CD4-positive, alpha-beta memory T cell (primary cell): ENCODE measurements around the gene BTN1A1. TPM values are rescaled to one million over a fixed set of nuclear protein-coding genes. Genes with fewer than 3 reads are reported as not detected.
A peak's percentile ranks its signal among the peaks of the same experiment; 100 is the strongest.
"Not testable (repeated sequence)": the region's sequence is repeated elsewhere in the genome, so short reads cannot be mapped to it uniquely, and the experiment has no call there.

Experiments used
- CTCF ChIA-PET: fragments of 350-600 bp; sonication (Branson Sonifier 250); formaldehyde crosslinking; loops from one replicate; lab custom pipeline; 2021; ENCODE audit warnings: inconsistent platforms; ENCODE audit not compliant: partially characterized antibody; lab: Charles Lee
- POLR2A ChIA-PET: fragments of 350-600 bp; sonication (Branson Sonifier 250); formaldehyde crosslinking; loops from one replicate; lab custom pipeline; 2021; ENCODE audit not compliant: partially characterized antibody; lab: Charles Lee
- DNase-seq, 5 donors: peaks; one replicate each; pipeline versions ENCODE4 v3.0.0 to v3.0.0-alpha.2; 2020 to 2022; ENCODE audit warnings: mixed read lengths in 1 of 5
- H3K27ac ChIP-seq: one replicate; pipeline ENCODE4 v1.7.0; 2013; ENCODE audit warnings: low read depth, low read length
- H3K27me3 ChIP-seq: 2 replicates; pipeline ENCODE4 v1.7.0; 2013; ENCODE audit warnings: mild to moderate bottlenecking, low read length, moderate library complexity; ENCODE audit not compliant: insufficient read depth
- H3K36me3 ChIP-seq: 2 replicates; pipeline ENCODE4 v1.7.0; 2013; ENCODE audit warnings: mild to moderate bottlenecking, low read length, moderate library complexity; ENCODE audit not compliant: insufficient read depth
- H3K4me1 ChIP-seq: 2 replicates; pipeline ENCODE4 v1.7.0; 2013; ENCODE audit warnings: mild to moderate bottlenecking, low read length, moderate library complexity; ENCODE audit not compliant: insufficient read depth
- H3K4me3 ChIP-seq, 2 donors: one replicate each; pipeline ENCODE4 v1.7.0; 2013; ENCODE audit warnings: low read length in 2 of 2, mild to moderate bottlenecking in 1 of 2
- H3K9me3 ChIP-seq, 2 donors: one replicate each; pipeline ENCODE4 v1.7.0; 2013; ENCODE audit warnings: low read length in 2 of 2, control low read depth in 1 of 2; ENCODE audit not compliant: control insufficient read depth in 1 of 2
- H3K27ac Mint-ChIP-seq, 7 donors: one replicate each; pipeline ENCODE4 v1.8.0; 2020 to 2021; ENCODE audit warnings: mixed read lengths in 7 of 7, mild to moderate bottlenecking in 6 of 7, inconsistent platforms in 3 of 7, moderate library complexity in 3 of 7
- H3K27me3 Mint-ChIP-seq, 2 donors: one replicate each; pipeline ENCODE4 v1.8.0; 2020 to 2021; ENCODE audit warnings: mixed read lengths in 2 of 2
- H3K36me3 Mint-ChIP-seq, 2 donors: one replicate each; pipeline ENCODE4 v1.8.0; 2020 to 2021; ENCODE audit warnings: mixed read lengths in 2 of 2, inconsistent platforms in 1 of 2, mild to moderate bottlenecking in 1 of 2
- H3K4me1 Mint-ChIP-seq, 4 donors: one replicate each; pipeline ENCODE4 v1.8.0; 2020 to 2021; ENCODE audit warnings: mixed read lengths in 4 of 4, mild to moderate bottlenecking in 1 of 4
- H3K4me3 Mint-ChIP-seq, 8 donors: one replicate each; pipeline ENCODE4 v1.8.0; 2020 to 2021; ENCODE audit warnings: mixed read lengths in 8 of 8, mild to moderate bottlenecking in 7 of 8, moderate library complexity in 6 of 8, inconsistent platforms in 3 of 8
- H3K9me3 Mint-ChIP-seq, 8 donors: one replicate each; pipeline ENCODE4 v1.8.0; 2020 to 2021; ENCODE audit warnings: mixed read lengths in 8 of 8, mild to moderate bottlenecking in 5 of 8, inconsistent platforms in 3 of 8, moderate library complexity in 1 of 8
- intact Hi-C: fragments of 100-400 bp; cut with micrococcal nuclease; formaldehyde crosslinking; loops from one replicate; pipeline ENCODE4 v1.15.1; 2023
- polyA plus RNA-seq, 2 donors: library from polyadenylated mRNA; unstranded; fragments of 300-500 nt; fragmentation: Illumina TruSeq; gene quantifications; one replicate each; pipeline ENCODE4 v1.2.3, GENCODE V29; 2021
- total RNA-seq, 2 experiments: library from RNA; stranded (reverse); gene quantifications; one replicate each; pipeline ENCODE4 v1.2.3, GENCODE V29; 2021

The BTN1A1 gene
- total and polyA plus RNA-seq, 4 experiments from 2014 or later: 0.08 TPM; not detected in 3

DNA sequence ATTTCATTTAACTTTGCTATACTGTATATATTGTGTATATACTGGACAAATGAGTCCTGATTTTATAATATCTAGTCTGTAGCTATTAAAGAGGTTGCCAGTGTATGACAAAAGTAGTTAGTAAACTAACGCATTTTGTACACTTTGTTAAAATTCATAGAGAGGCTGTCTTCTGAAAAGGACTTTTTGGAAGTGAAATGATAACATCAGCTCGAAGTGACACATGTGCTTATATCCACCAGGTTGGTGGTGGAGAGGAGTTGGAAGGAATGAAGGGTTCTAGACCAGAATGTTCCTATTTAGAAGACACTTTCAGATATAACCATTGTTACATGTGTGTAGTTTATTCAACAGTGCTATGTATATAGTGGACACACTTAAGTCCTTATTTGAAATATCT is 24.2 kb downstream of the BTN1A1 start:
- H3K9me3 ChIP-seq, H3K4me1 ChIP-seq, DNase-seq, H3K36me3 ChIP-seq, H3K27ac ChIP-seq, H3K27me3 Mint-ChIP-seq, H3K4me3 Mint-ChIP-seq, H3K4me3 ChIP-seq, H3K27me3 ChIP-seq, H3K9me3 Mint-ChIP-seq, H3K27ac Mint-ChIP-seq: not testable (repeated sequence)
- CTCF ChIA-PET: interaction anchor here (0.8 kb wide), 1 partner anchor 9 kb away, joined by 4 read pairs; no protein-coding TSS in a partner anchor
- intact Hi-C loops: loop anchor here (5.0 kb wide), 2 partner anchors 122 to 182 kb away; partner anchors contain the start of gene BTN3A1
- POLR2A ChIA-PET: interaction anchor here (1.4 kb wide), 2 partner anchors 9 to 30 kb away, joined by 3 to 10 read pairs; no protein-coding TSS in a partner anchor
- Mint-ChIP-seq H3K36me3 (peaks cover 0 to 13% of the 10 kb centered on the region in 2 donors), H3K4me1 (peaks cover 27 to 49% (median 31%) of the 10 kb centered on the region in 4 donors)

- DNase-seq: no peak
- CTCF ChIA-PET: interaction anchor here (0.8 kb wide), 1 partner anchor 8 kb away, joined by 4 read pairs; no protein-coding TSS in a partner anchor
- no peak overlapping the region for H3K4me3 ChIP-seq
- intact Hi-C loops: loop anchor here (5.0 kb wide), 2 partner anchors 123 to 183 kb away; partner anchors contain the start of gene BTN3A1
- peaks cover 0 to 8% (median 0%) of the 10 kb centered on the region in 8 donors for H3K9me3 Mint-ChIP-seq
- POLR2A ChIA-PET: interaction anchor here (1.4 kb wide), 2 partner anchors 8 to 29 kb away, joined by 3 to 10 read pairs; no protein-coding TSS in a partner anchor
- H3K9me3 ChIP-seq: no peaks in the 10 kb centered on the region
- H3K27me3 ChIP-seq: no peaks in the 10 kb centered on the region
- peaks cover 1 to 2% of the 10 kb centered on the region in 2 donors for H3K27me3 Mint-ChIP-seq
- peaks cover 0 to 13% of the 10 kb centered on the region in 2 donors for H3K36me3 Mint-ChIP-seq
- no peak overlapping the region for H3K27ac Mint-ChIP-seq
- H3K36me3 ChIP-seq: no peaks in the 10 kb centered on the region
- H3K4me1 ChIP-seq: peaks cover 7% of the 10 kb centered on the region
- H3K27ac ChIP-seq: no peak overlapping the region
- no peak overlapping the region for H3K4me3 Mint-ChIP-seq
- H3K4me1 Mint-ChIP-seq: peaks cover 27 to 49% (median 31%) of the 10 kb centered on the region in 4 donors
Measured at GRCh38 chr6:26524722-26525370, 24.7 kb downstream of the BTN1A1 start.

DNA sequence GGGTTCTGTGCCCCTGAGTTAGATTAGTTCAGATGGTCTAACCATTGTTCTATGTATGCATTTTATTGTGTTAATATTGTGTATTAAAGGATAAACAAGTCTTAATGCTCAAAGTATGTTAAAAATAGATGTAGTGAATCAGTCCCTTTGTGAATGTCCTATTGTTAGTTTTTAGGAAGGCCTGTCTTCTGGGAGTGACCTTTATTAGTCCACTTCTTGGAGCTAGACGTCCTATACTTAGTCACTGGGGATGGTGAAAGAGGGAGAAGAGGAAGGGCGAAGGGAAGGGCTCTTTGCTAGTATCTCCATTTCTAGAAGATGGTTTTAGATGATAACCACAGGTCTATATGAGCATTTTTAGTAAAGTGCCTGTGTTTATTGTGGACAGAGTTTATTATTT is 25.7 kb downstream of the BTN1A1 start:
- H3K27ac ChIP-seq: no peak overlapping the region
- H3K36me3 ChIP-seq: no peaks in the 10 kb centered on the region
- intact Hi-C loops: no loop called here
- ChIA-PET POLR2A (interaction anchor here (1.0 to 2.2 kb wide), 3 partner anchors 9 to 28 kb away, joined by 3 to 13 read pairs (median 3); partner anchors contain the start of gene HMGN4), CTCF (no interaction called here)
- H3K27me3 ChIP-seq: no peaks in the 10 kb centered on the region
- Mint-ChIP-seq H3K36me3 (peaks cover 0 to 12% of the 10 kb centered on the region in 2 donors), H3K9me3 (peaks cover 0 to 7% (median 0%) of the 10 kb centered on the region in 8 donors), H3K4me1 (peaks cover 21 to 39% (median 23%) of the 10 kb centered on the region in 4 donors), H3K4me3 (no peak overlapping the region), H3K27ac (no peak overlapping the region), H3K27me3 (peaks cover 1 to 2% of the 10 kb centered on the region in 2 donors)
- no peaks in the 10 kb centered on the region for H3K9me3 ChIP-seq
- DNase-seq: no peak
- H3K4me3 ChIP-seq: no peak overlapping the region
- no peaks in the 10 kb centered on the region for H3K4me1 ChIP-seq

- DNase-seq: no peak
- POLR2A ChIA-PET: interaction anchor here (1.4 to 2.2 kb wide), 2 partner anchors 10 to 53 kb away, joined by 5 to 13 read pairs; partner anchors contain the start of gene HMGN4
- Mint-ChIP-seq H3K4me1 (peaks cover 22 to 38% (median 27%) of the 10 kb centered on the region in 4 donors), H3K36me3 (peaks cover 0 to 5% of the 10 kb centered on the region in 2 donors), H3K27ac (no peak overlapping the region), H3K9me3 (no peaks in the 10 kb centered on the region), H3K4me3 (no peak overlapping the region), H3K27me3 (no peaks in the 10 kb centered on the region)
- CTCF ChIA-PET: no interaction called here
- Histone ChIP-seq H3K27ac (no peak overlapping the region), H3K4me1 (peaks cover 2% of the 10 kb centered on the region), H3K36me3 (no peaks in the 10 kb centered on the region), H3K9me3 (no peaks in the 10 kb centered on the region), H3K27me3 (no peaks in the 10 kb centered on the region), H3K4me3 (no peak overlapping the region)
- intact Hi-C loops: no loop called here
Measured at GRCh38 chr6:26526928-26527327, 26.8 kb downstream of the BTN1A1 start.

DNA sequence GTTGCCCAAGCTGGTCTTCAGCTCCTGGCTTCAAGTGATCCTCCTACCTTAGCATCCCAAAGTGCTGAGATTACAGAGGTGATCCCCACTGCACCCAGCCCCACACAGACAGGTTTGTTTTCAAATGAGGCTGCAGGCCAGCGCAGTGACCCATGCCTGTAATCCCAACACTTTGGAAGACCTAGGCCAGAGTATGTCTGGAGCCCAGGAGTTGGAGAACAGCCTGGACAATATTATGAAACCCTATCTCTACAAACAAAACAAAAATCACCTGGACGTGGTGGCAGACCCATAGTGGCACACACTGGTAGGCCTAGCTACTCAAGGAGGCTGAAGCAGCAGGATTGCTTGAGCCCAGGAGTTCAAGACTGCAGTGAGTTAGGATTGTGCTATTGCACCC is 30.1 kb downstream of the BTN1A1 start:
- Histone ChIP-seq H3K9me3 (no peaks in the 10 kb centered on the region), H3K27me3 (no peaks in the 10 kb centered on the region), H3K36me3 (no peaks in the 10 kb centered on the region), H3K4me3 (no peak overlapping the region), H3K27ac (no peak overlapping the region), H3K4me1 (peaks cover 25% of the 10 kb centered on the region)
- intact Hi-C loops: loop anchor here (10.0 kb wide), 1 partner anchor 475 kb away; a partner anchor contains a TSS
- H3K27me3 Mint-ChIP-seq: peaks cover 3 to 4% of the 10 kb centered on the region in 2 donors
- H3K9me3 Mint-ChIP-seq: peaks cover 0 to 9% (median 2%) of the 10 kb centered on the region in 8 donors
- ChIA-PET CTCF (interaction anchor here (0.5 kb wide), 1 partner anchor 120 kb away, joined by 3 read pairs; no protein-coding TSS in a partner anchor), POLR2A (interaction anchor here (0.7 to 1.4 kb wide), 3 partner anchors 9 to 280 kb away, joined by 3 to 4 read pairs (median 4); a partner anchor contains a TSS)
- no peak overlapping the region for H3K4me3 Mint-ChIP-seq
- H3K36me3 Mint-ChIP-seq: peaks cover 0 to 10% of the 10 kb centered on the region in 2 donors
- DNase-seq: no peak
- peak overlapping the region in 1 of 7 donors; percentile 72 for H3K27ac Mint-ChIP-seq
- peaks cover 21 to 37% (median 29%) of the 10 kb centered on the region in 4 donors for H3K4me1 Mint-ChIP-seq

GRCh38 chr6:26531897-26532296 is 31.8 kb downstream of the BTN1A1 start:
- Histone ChIP-seq H3K4me1 (peaks cover 39% of the 10 kb centered on the region), H3K4me3 (no peak overlapping the region), H3K27ac (peak overlapping the region; percentile 74), H3K27me3 (no peaks in the 10 kb centered on the region), H3K36me3 (no peaks in the 10 kb centered on the region), H3K9me3 (no peaks in the 10 kb centered on the region)
- intact Hi-C loops: loop anchor here (1.0 to 10.0 kb wide), 5 partner anchors 11 to 477 kb away; a partner anchor contains a TSS
- DNase-seq: peak in 1 of 5 donors; percentile 10
- H3K4me1 Mint-ChIP-seq: peaks cover 28 to 46% (median 35%) of the 10 kb centered on the region in 4 donors
- H3K9me3 Mint-ChIP-seq: peaks cover 0 to 9% (median 2%) of the 10 kb centered on the region in 8 donors
- H3K4me3 Mint-ChIP-seq: peak overlapping the region in 5 of 8 donors; percentile 5 to 99 (median 94)
- peaks cover 3 to 4% of the 10 kb centered on the region in 2 donors for H3K27me3 Mint-ChIP-seq
- peaks cover 0 to 14% of the 10 kb centered on the region in 2 donors for H3K36me3 Mint-ChIP-seq
- ChIA-PET POLR2A (interaction anchor here (1.2 to 3.8 kb wide), 13 partner anchors 11 to 260 kb away, joined by 3 to 66 read pairs (median 8); a partner anchor contains a TSS), CTCF (interaction anchor here (0.7 to 2.6 kb wide), 7 partner anchors 10 to 190 kb away, joined by 3 to 14 read pairs (median 3); no protein-coding TSS in a partner anchor)
- H3K27ac Mint-ChIP-seq: peak overlapping the region; percentile 91 to 99 (median 96)
